ENCODE measurements around the gene PCMT1.

GRCh38 chr6:149783551-149783950 is 34.0 kb downstream of the PCMT1 start:
- TF ChIP-seq, protein P1, sequence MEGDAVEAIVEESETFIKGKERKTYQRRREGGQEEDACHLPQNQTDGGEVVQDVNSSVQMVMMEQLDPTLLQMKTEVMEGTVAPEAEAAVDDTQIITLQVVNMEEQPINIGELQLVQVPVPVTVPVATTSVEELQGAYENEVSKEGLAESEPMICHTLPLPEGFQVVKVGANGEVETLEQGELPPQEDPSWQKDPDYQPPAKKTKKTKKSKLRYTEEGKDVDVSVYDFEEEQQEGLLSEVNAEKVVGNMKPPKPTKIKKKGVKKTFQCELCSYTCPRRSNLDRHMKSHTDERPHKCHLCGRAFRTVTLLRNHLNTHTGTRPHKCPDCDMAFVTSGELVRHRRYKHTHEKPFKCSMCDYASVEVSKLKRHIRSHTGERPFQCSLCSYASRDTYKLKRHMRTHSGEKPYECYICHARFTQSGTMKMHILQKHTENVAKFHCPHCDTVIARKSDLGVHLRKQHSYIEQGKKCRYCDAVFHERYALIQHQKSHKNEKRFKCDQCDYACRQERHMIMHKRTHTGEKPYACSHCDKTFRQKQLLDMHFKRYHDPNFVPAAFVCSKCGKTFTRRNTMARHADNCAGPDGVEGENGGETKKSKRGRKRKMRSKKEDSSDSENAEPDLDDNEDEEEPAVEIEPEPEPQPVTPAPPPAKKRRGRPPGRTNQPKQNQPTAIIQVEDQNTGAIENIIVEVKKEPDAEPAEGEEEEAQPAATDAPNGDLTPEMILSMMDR (optimal IDR thresholded peaks at IDR 0.05 in 1 of 3, IDR thresholded peaks at IDR 0.05 in 1 of 3, conservative IDR thresholded peaks at IDR 0.05 in 1 of 3; ENCODE audit: extremely low read depth in 1 of 3, insufficient read depth in 2 of 3, low read length in 3 of 3) = no peak
- no peak for TF ChIP-seq EZH2 (IDR thresholded peaks at IDR 0.05; ENCODE audit: low read length)
